ENCODE data around the gene RNASE7.

The RNASE7 gene

GRCh38 chr14:21069388-21070082 lies 27.4 kb downstream of the RNASE7 start:
- H3K4me1 ChIP-seq (ENCODE audit: control insufficient read depth, insufficient read depth, low read length), result peaks cover 16% of the 10 kb centered on the region
- POLR2A ChIA-PET, result interaction anchor here (1.3 to 3.7 kb wide), 5 partner anchors 17 to 35 kb away, joined by 3 to 71 read pairs (median 18); partner anchors contain the start of gene ZNF219
- peak overlapping the region; percentile 53; the same call in 1 of the 2 replicates for H3K27ac ChIP-seq (ENCODE audit: extremely low read depth, low read depth, low read length)
- peaks cover 0 to 17% of the 10 kb centered on the region in 2 experiments; a peak in 1 of 3 replicates for H3K36me3 ChIP-seq (ENCODE audit: control insufficient read depth in 2 of 2, insufficient read depth in 1 of 2, low read length in 2 of 2)
- CTCF ChIA-PET, result interaction anchor here (0.6 to 5.0 kb wide), 12 partner anchors 13 to 135 kb away, joined by 3 to 131 read pairs (median 38); partner anchors contain the start of gene TMEM253
- peak overlapping the region; percentile 79 for H3K4me3 ChIP-seq (ENCODE audit: low read depth, low read length)
- H3K9me3 ChIP-seq (ENCODE audit: control insufficient read depth, insufficient read depth, low read depth, low read length), result no peaks in the 10 kb centered on the region
- TF ChIP-seq ZNF146 (tag by site-specific recombination; IDR thresholded peaks at IDR 0.05) (no peak), PATZ1 (tag by site-specific recombination; IDR thresholded peaks at IDR 0.05) (peak; percentile 37; the same call in 1 of the 2 replicates), ZNF341 (tag by site-specific recombination; IDR thresholded peaks at IDR 0.05; ENCODE audit: low read depth) (peak; percentile 82), ZNF398 (tag by site-specific recombination; IDR thresholded peaks at IDR 0.05) (no peak), ZNF623 (tag by site-specific recombination; IDR thresholded peaks at IDR 0.05) (no peak), ZNF692 (tag by site-specific recombination; IDR thresholded peaks at IDR 0.05) (no peak), ZFP3 (tag by site-specific recombination; IDR thresholded peaks at IDR 0.05; ENCODE audit: low read depth) (no peak), ZNF223 (tag by site-specific recombination; IDR thresholded peaks at IDR 0.05) (no peak), ZNF266 (tag by site-specific recombination; IDR thresholded peaks at IDR 0.05; ENCODE audit: low read depth) (no peak), KLF8 (tag by site-specific recombination; IDR thresholded peaks at IDR 0.05) (peak; percentile 44), ZNF24 (tag by site-specific recombination; IDR thresholded peaks at IDR 0.05) (peak; percentile 57; the same call in 1 of the 2 replicates), ZNF18 (tag by site-specific recombination; IDR thresholded peaks at IDR 0.05) (no peak), ZBTB10 (tag by site-specific recombination; IDR thresholded peaks at IDR 0.05) (peak; percentile 52; the same call in 1 of the 2 replicates), ZBTB48 (tag by site-specific recombination; IDR thresholded peaks at IDR 0.05) (peak; percentile 87), ZEB2 (tag by site-specific recombination; IDR thresholded peaks at IDR 0.05) (peak; percentile 34), ZNF549 (tag by site-specific recombination; IDR thresholded peaks at IDR 0.05) (no peak), ZNF473 (tag by site-specific recombination; IDR thresholded peaks at IDR 0.05) (no peak), ZNF677 (tag by site-specific recombination; IDR thresholded peaks at IDR 0.05) (no peak), OSR2 (tag by site-specific recombination; IDR thresholded peaks at IDR 0.05) (no peak), ZNF248 (tag by site-specific recombination; IDR thresholded peaks at IDR 0.05) (no peak), ZNF561 (tag by site-specific recombination; IDR thresholded peaks at IDR 0.05; ENCODE audit: borderline replicate concordance) (no peak), ZSCAN30 (tag by site-specific recombination; IDR thresholded peaks at IDR 0.05) (no peak), ZBTB8A (tag by site-specific recombination; IDR thresholded peaks at IDR 0.05) (peak; percentile 40), KLF10 (tag by site-specific recombination; IDR thresholded peaks at IDR 0.05) (no peak), ZNF354C (tag by site-specific recombination; IDR thresholded peaks at IDR 0.05; ENCODE audit: borderline replicate concordance, low read depth) (no peak)

Data from HEK293 (cell line).